KMS-11 (cell line): Measurements from ENCODE around the gene ELMO1.

Experiments
- H2AFZ ChIP-seq: fragments of 200-600 bp; sonication (generic); 2 replicates; pipeline ENCODE4 v1.6.1; 2016; ENCODE audit warnings: antibody characterized with exemption, mixed run types, low read depth
- H3K27ac ChIP-seq: fragments of 200-600 bp; sonication (generic); 2 replicates; pipeline ENCODE4 v1.6.1; 2016; ENCODE audit warnings: mild to moderate bottlenecking, mixed run types
- H3K27me3 ChIP-seq: fragments of 200-600 bp; sonication (generic); 2 replicates; pipeline ENCODE4 v1.6.1; 2017; ENCODE audit warnings: mild to moderate bottlenecking, low read depth, mixed run types, moderate library complexity; ENCODE audit not compliant: insufficient read depth
- H3K36me3 ChIP-seq: fragments of 200-600 bp; sonication (generic); 2 replicates; pipeline ENCODE4 v1.6.1; 2017; ENCODE audit warnings: mild to moderate bottlenecking, mixed run types; ENCODE audit not compliant: insufficient read depth
- H3K4me1 ChIP-seq: fragments of 200-600 bp; sonication (generic); 2 replicates; pipeline ENCODE4 v1.6.1; 2016; ENCODE audit warnings: mild to moderate bottlenecking, low read depth, mixed run types; ENCODE audit not compliant: poor library complexity, severe bottlenecking
- H3K4me2 ChIP-seq: fragments of 200-600 bp; sonication (generic); 2 replicates; pipeline ENCODE4 v1.7.0; 2016; ENCODE audit warnings: mild to moderate bottlenecking, mixed run types
- H3K4me3 ChIP-seq: fragments of 200-600 bp; sonication (generic); IDR thresholded peaks from 2 replicates; pipeline ENCODE4 v1.6.1; 2017; ENCODE audit warnings: low read depth, low read length, mixed read lengths; ENCODE audit not compliant: insufficient read depth
- H3K79me2 ChIP-seq: fragments of 200-600 bp; sonication (generic); 2 replicates; pipeline ENCODE4 v1.6.1; 2016; ENCODE audit warnings: low read depth, mixed run types; ENCODE audit not compliant: insufficient read depth
- H3K9ac ChIP-seq: fragments of 200-600 bp; sonication (generic); 2 replicates; pipeline ENCODE4 v1.6.1; 2016; ENCODE audit warnings: mild to moderate bottlenecking, mixed run types
- H4K20me1 ChIP-seq: fragments of 200-600 bp; sonication (generic); 2 replicates; pipeline ENCODE4 v1.6.1; 2016; ENCODE audit warnings: mild to moderate bottlenecking, mixed run types; ENCODE audit not compliant: insufficient read depth
- CTCF ChIP-seq: fragments of 200-600 bp; sonication (generic); conservative IDR thresholded peaks from 2 replicates; pipeline ENCODE4 v1.6.1; 2017; ENCODE audit warnings: low read depth, mild to moderate bottlenecking, antibody characterized with exemption, low read length, moderate library complexity, mixed read lengths

The ELMO1 gene

GRCh38 chr7:37131855-37132254 lies 316.8 kb downstream of the ELMO1 start:
- no peaks in the 10 kb centered on the region for H3K27me3 ChIP-seq
- no peak overlapping the region for H2AFZ ChIP-seq
- H3K36me3 ChIP-seq = peaks cover 4% of the 10 kb centered on the region; the same call in 1 of the 2 replicates
- no peaks in the 10 kb centered on the region for H3K4me1 ChIP-seq
- H3K79me2 ChIP-seq = 0 out of 2 replicates have a peak, but pooled peaks cover 8% of the 10 kb centered on the region
- H3K9ac ChIP-seq = no peak overlapping the region
- H4K20me1 ChIP-seq = no peaks in the 10 kb centered on the region
- no peak for TF ChIP-seq CTCF
- no peak overlapping the region for H3K4me2 ChIP-seq
- H3K27ac ChIP-seq = no peak overlapping the region
- no peak overlapping the region for H3K4me3 ChIP-seq

- H2AFZ ChIP-seq = no peak overlapping the region
- peaks cover 4% of the 10 kb centered on the region; the same call in 1 of the 2 replicates for H3K36me3 ChIP-seq
- H3K4me1 ChIP-seq = no peaks in the 10 kb centered on the region
- no peaks in the 10 kb centered on the region for H4K20me1 ChIP-seq
- H3K27me3 ChIP-seq = no peaks in the 10 kb centered on the region
- H3K9ac ChIP-seq = no peak overlapping the region
- TF ChIP-seq CTCF = no peak
- 0 out of 2 replicates have a peak, but pooled peaks cover 2% of the 10 kb centered on the region for H3K79me2 ChIP-seq
- H3K4me3 ChIP-seq = no peak overlapping the region
- no peak overlapping the region for H3K4me2 ChIP-seq
- no peak overlapping the region for H3K27ac ChIP-seq
Observed at GRCh38 chr7:37129035-37129425, 319.6 kb downstream of the ELMO1 start.

- no peak overlapping the region for H2AFZ ChIP-seq
- H3K27me3 ChIP-seq = no peaks in the 10 kb centered on the region
- H4K20me1 ChIP-seq = no peaks in the 10 kb centered on the region
- H3K79me2 ChIP-seq = 0 out of 2 replicates have a peak, but pooled peaks cover 7% of the 10 kb centered on the region
- H3K36me3 ChIP-seq = peaks cover 4% of the 10 kb centered on the region; the same call in 1 of the 2 replicates
- H3K9ac ChIP-seq = no peak overlapping the region
- no peak for TF ChIP-seq CTCF
- no peak overlapping the region for H3K4me3 ChIP-seq
- no peaks in the 10 kb centered on the region for H3K4me1 ChIP-seq
- no peak overlapping the region for H3K4me2 ChIP-seq
- H3K27ac ChIP-seq = no peak overlapping the region
Observed at GRCh38 chr7:37128327-37129034, 320.2 kb downstream of the ELMO1 start.

GRCh38 chr7:37119296-37119860 lies 329.3 kb downstream of the ELMO1 start:
- Histone ChIP-seq H3K4me1 (no peaks in the 10 kb centered on the region), H3K4me2 (no peak overlapping the region), H3K9ac (no peak overlapping the region), H3K27ac (no peak overlapping the region), H2AFZ (no peak overlapping the region), H4K20me1 (no peaks in the 10 kb centered on the region; the same call in 1 of the 2 replicates), H3K4me3 (no peak overlapping the region), H3K79me2 (peaks cover 14% of the 10 kb centered on the region; the same call in 1 of the 2 replicates), H3K27me3 (no peaks in the 10 kb centered on the region), H3K36me3 (no peaks in the 10 kb centered on the region)
- no peak for TF ChIP-seq CTCF
